SHP77 treated with DMSO at 0.1 percent for 48 hours (cell line): ENCODE data around the gene LRRC46.

Source experiments
- DNase-seq: peaks from one replicate; lab custom pipeline; 2025; lab: John Stamatoyannopoulos, UW

Gene LRRC46

GRCh38 chr17:47831003-47831933, at the start of gene LRRC46, which contains the start of gene MRPL10:
LRRC46 (plus strand) TSS chr17:47831670; CDS start chr17:47831990, 320 bp downstream.
MRPL10 (minus strand) TSS chr17:47831541; CDS start chr17:47831511, 30 bp downstream.
- DNase-seq, result peak; percentile 91

- DNase-seq, result no peak
Measured at GRCh38 chr17:47785538-47786123, 45.8 kb upstream of the LRRC46 start.

GRCh38 chr17:47789611-47790561, 41.6 kb upstream of the LRRC46 start:
- DNase-seq, result no peak

GRCh38 chr17:47791025-47791424, 40.4 kb upstream of the LRRC46 start:
- no peak for DNase-seq

GRCh38 chr17:47792457-47792856, 39.0 kb upstream of the LRRC46 start:
- no peak for DNase-seq

- DNase-seq, result no peak
Measured at GRCh38 chr17:47792979-47793378, 38.5 kb upstream of the LRRC46 start.

GRCh38 chr17:47797797-47798196, 33.7 kb upstream of the LRRC46 start:
- no peak for DNase-seq

- DNase-seq, result no peak
Measured at GRCh38 chr17:47800686-47801085, 30.8 kb upstream of the LRRC46 start.

GRCh38 chr17:47801176-47801765, 30.2 kb upstream of the LRRC46 start:
- no peak for DNase-seq

GRCh38 chr17:47801906-47802305, 29.6 kb upstream of the LRRC46 start:
- DNase-seq, result no peak

GRCh38 chr17:47802341-47803022, 29.0 kb upstream of the LRRC46 start:
- DNase-seq, result peak; percentile 69

- DNase-seq, result no peak
Measured at GRCh38 chr17:47803201-47803600, 28.3 kb upstream of the LRRC46 start.

- no peak for DNase-seq
Measured at GRCh38 chr17:47803751-47804150, 27.7 kb upstream of the LRRC46 start.

GRCh38 chr17:47804461-47804860, 27.0 kb upstream of the LRRC46 start:
- DNase-seq, result no peak

GRCh38 chr17:47806026-47806912, 25.2 kb upstream of the LRRC46 start:
- no peak for DNase-seq

- no peak for DNase-seq
Measured at GRCh38 chr17:47806913-47807255, 24.6 kb upstream of the LRRC46 start.

- no peak for DNase-seq
Measured at GRCh38 chr17:47807421-47807820, 24.0 kb upstream of the LRRC46 start.

GRCh38 chr17:47808036-47808829, 23.2 kb upstream of the LRRC46 start:
- DNase-seq, result no peak

- DNase-seq, result no peak
Measured at GRCh38 chr17:47808830-47809480, 22.5 kb upstream of the LRRC46 start.
